GM21447 (cell line): Measurements from ENCODE around the gene GMDS.

Source experiments
- ATAC-seq: cut with Tn5 transposase; IDR thresholded peaks from one replicate; pipeline ENCODE4 v1.9.1; 2021; ENCODE audit not compliant: unreplicated experiment

GMDS gene

GRCh38 chr6:1599469-1599868 is 645.9 kb downstream of the GMDS start:
- no peak for ATAC-seq

GRCh38 chr6:1598886-1599285 is 646.5 kb downstream of the GMDS start:
- ATAC-seq: no peak

- no peak for ATAC-seq
Observed at GRCh38 chr6:1598433-1598832, 647.0 kb downstream of the GMDS start.

GRCh38 chr6:1597924-1598323 is 647.5 kb downstream of the GMDS start:
- no peak for ATAC-seq

- ATAC-seq: no peak
Observed at GRCh38 chr6:1597121-1597744, 648.2 kb downstream of the GMDS start.

- no peak for ATAC-seq
Observed at GRCh38 chr6:1596088-1596852, 649.1 kb downstream of the GMDS start.

GRCh38 chr6:1595271-1596087 is 649.9 kb downstream of the GMDS start:
- no peak for ATAC-seq

GRCh38 chr6:1594445-1595200 is 650.8 kb downstream of the GMDS start:
- ATAC-seq: no peak

- no peak for ATAC-seq
Observed at GRCh38 chr6:1593958-1594314, 651.5 kb downstream of the GMDS start.

- no peak for ATAC-seq
Observed at GRCh38 chr6:1593286-1593957, 652.0 kb downstream of the GMDS start.

GRCh38 chr6:1592852-1593251 is 652.6 kb downstream of the GMDS start:
- no peak for ATAC-seq

- no peak for ATAC-seq
Observed at GRCh38 chr6:1591926-1592325, 653.5 kb downstream of the GMDS start.

GRCh38 chr6:1591243-1591642 is 654.2 kb downstream of the GMDS start:
- no peak for ATAC-seq

- ATAC-seq: no peak
Observed at GRCh38 chr6:1590580-1590979, 654.8 kb downstream of the GMDS start.

- ATAC-seq: no peak
Observed at GRCh38 chr6:1589208-1589607, 656.2 kb downstream of the GMDS start.

- no peak for ATAC-seq
Observed at GRCh38 chr6:1587977-1588376, 657.4 kb downstream of the GMDS start.

- no peak for ATAC-seq
Observed at GRCh38 chr6:1587546-1587945, 657.9 kb downstream of the GMDS start.

- ATAC-seq: no peak
Observed at GRCh38 chr6:1586861-1587450, 658.4 kb downstream of the GMDS start.

- ATAC-seq: no peak
Observed at GRCh38 chr6:1586256-1586655, 659.1 kb downstream of the GMDS start.

GRCh38 chr6:1585669-1586049 is 659.7 kb downstream of the GMDS start:
- ATAC-seq: no peak
